Uterus (tissue), 4 donors: ENCODE data around the gene OVOL3. TPM values are rescaled to one million over a fixed set of nuclear protein-coding genes. Genes with fewer than 3 reads are reported as not detected.
A peak's percentile ranks its signal among the peaks of the same experiment; 100 is the strongest.

ENCODE experiments used
- DNase-seq, 2 donors: peaks; one replicate each; pipeline ENCODE4 v3.0.0-alpha.2; 2019 to 2020
- H3K27ac ChIP-seq, 2 donors: fragments of 200-600 bp; sonication (generic); 1 replicate in 1 of 2; 2 replicates in 1 of 2; pipeline ENCODE4 v1.5.1; 2016 to 2018
- H3K27me3 ChIP-seq, 2 donors: fragments of 200-600 bp; sonication (generic); one replicate each; pipeline ENCODE4 v1.5.1; 2018 to 2019; ENCODE audit warnings: control low read depth in 1 of 2
- H3K36me3 ChIP-seq, 2 donors: fragments of 200-600 bp; sonication (generic); one replicate each; pipeline ENCODE4 v1.5.1; 2019; ENCODE audit warnings: control low read depth in 1 of 2
- H3K4me1 ChIP-seq, 2 donors: fragments of 200-600 bp; sonication (generic); one replicate each; pipeline ENCODE4 v1.5.1; 2018 to 2019; ENCODE audit warnings: control low read depth in 1 of 2
- H3K4me3 ChIP-seq, 2 donors: fragments of 200-600 bp; sonication (generic); 1 replicate in 1 of 2; 2 replicates in 1 of 2; pipeline ENCODE4 v1.5.1; 2018 to 2019; ENCODE audit warnings: mild to moderate bottlenecking in 1 of 2
- H3K9me3 ChIP-seq, 2 donors: fragments of 200-600 bp; sonication (generic); one replicate each; pipeline ENCODE4 v1.5.1; 2019; ENCODE audit warnings: control low read depth in 1 of 2
- CTCF ChIP-seq, 4 experiments: fragments of 200-600 bp in 2 of 4; fragments of 450-650 bp in 2 of 4; sonication (generic) in 2 of 4; IDR thresholded peaks; one replicate each; pipeline ENCODE4 v1.5.1; 2016 to 2019; ENCODE audit warnings: antibody characterized with exemption in 4 of 4, mild to moderate bottlenecking in 2 of 4, moderate library complexity in 1 of 4
- POLR2A ChIP-seq, 2 donors: fragments of 450-650 bp; IDR thresholded peaks; one replicate each; pipeline ENCODE4 v1.6.1; 2016; ENCODE audit warnings: antibody characterized with exemption in 2 of 2, mild to moderate bottlenecking in 1 of 2, moderate library complexity in 1 of 2
- intact Hi-C: fragments of 100-400 bp; cut with DNase I; formaldehyde crosslinking; loops from one replicate; pipeline ENCODE4 v1.15.1; 2023; ENCODE audit warnings: low total_unique reads
- total RNA-seq, 4 donors: library from RNA; depleted of rRNA in 3 of 4; stranded (reverse); fragments of >200 nt in 3 of 4; gene quantifications; one replicate each; pipeline versions ENCODE4 v1.1.0 to v1.2.4, GENCODE V29; 2014 to 2023
- donor health status: DM: yes; HTN: yes; CAD: no.

The OVOL3 gene
- total RNA-seq, 4 donors from 2014 or later, result not detected

- no peak for DNase-seq
- intact Hi-C loops, result no loop called here
Observed at GRCh38 chr19:36092566-36092965, 18.4 kb upstream of the OVOL3 start.

GRCh38 chr19:36093146-36093662 lies 17.7 kb upstream of the OVOL3 start:
- no peaks in the 10 kb centered on the region for H3K27me3 ChIP-seq
- no peak overlapping the region for H3K4me3 ChIP-seq
- TF ChIP-seq CTCF (IDR thresholded peaks at IDR 0.05) (no peak), POLR2A (IDR thresholded peaks at IDR 0.05) (no peak)
- H3K9me3 ChIP-seq, result no peaks in the 10 kb centered on the region
- peak overlapping the region in 1 of 2 donors; percentile 36 for H3K27ac ChIP-seq
- no peaks in the 10 kb centered on the region for H3K36me3 ChIP-seq
- DNase-seq, result no peak
- intact Hi-C loops, result no loop called here
- no peaks in the 10 kb centered on the region for H3K4me1 ChIP-seq

More at GRCh38 chr19:36092566-36092965, 18.4 kb upstream of the OVOL3 start:
- Histone ChIP-seq H3K4me3 (no peak overlapping the region), H3K36me3 (no peaks in the 10 kb centered on the region), H3K4me1 (no peaks in the 10 kb centered on the region), H3K9me3 (no peaks in the 10 kb centered on the region), H3K27me3 (no peaks in the 10 kb centered on the region), H3K27ac (peak overlapping the region in 1 of 2 donors; percentile 36)
- TF ChIP-seq CTCF (IDR thresholded peaks at IDR 0.05) (no peak), POLR2A (IDR thresholded peaks at IDR 0.05) (no peak)

DNA sequence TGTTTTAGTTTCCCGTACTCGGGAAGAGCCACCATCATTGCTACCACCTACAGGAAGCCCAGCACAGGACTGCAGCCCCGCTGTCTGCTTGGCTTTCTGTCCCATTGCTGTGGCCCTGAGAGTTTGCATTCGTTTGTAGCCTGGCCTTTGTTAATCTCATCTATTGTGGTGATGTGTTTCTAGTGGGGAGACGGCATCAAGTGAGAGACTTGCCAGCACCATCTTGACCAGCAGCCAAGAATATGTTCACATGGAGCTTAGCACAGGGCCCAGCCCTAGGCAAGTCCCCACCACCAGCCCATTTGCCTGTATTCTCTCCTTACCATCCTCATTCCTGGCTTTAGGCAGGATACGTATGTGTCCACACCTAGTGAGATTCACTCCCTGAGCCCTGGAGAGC lies 17.3 kb upstream of the OVOL3 start:
- no peak overlapping the region for H3K27ac ChIP-seq
- no peaks in the 10 kb centered on the region for H3K27me3 ChIP-seq
- no peaks in the 10 kb centered on the region for H3K4me1 ChIP-seq
- H3K36me3 ChIP-seq, result no peaks in the 10 kb centered on the region
- no peak for DNase-seq
- no peak for TF ChIP-seq CTCF (IDR thresholded peaks at IDR 0.05)
- no peaks in the 10 kb centered on the region for H3K9me3 ChIP-seq
- intact Hi-C loops, result no loop called here
- H3K4me3 ChIP-seq, result no peak overlapping the region

DNA sequence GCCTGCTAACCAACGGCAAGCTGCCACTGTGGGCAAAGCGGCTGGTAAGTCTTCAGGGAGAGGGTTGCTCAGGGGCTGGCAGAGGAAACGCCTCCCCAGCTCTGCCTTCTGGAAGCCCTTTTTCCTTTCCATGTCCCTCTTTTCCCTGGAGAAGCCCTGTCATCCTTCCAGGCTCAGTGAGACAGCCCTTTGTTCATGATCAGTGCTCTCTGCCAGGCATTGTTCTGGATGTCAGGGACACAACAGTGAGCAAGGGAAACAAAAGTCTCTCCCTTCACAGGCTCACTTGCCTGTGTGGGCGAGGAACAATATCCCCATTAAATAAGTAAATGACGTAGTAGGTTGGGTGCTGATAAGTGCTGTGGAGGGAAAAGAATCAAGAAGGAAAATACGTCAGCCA lies 13.9 kb upstream of the OVOL3 start:
- Histone ChIP-seq H3K36me3 (no peaks in the 10 kb centered on the region), H3K4me3 (no peak overlapping the region), H3K9me3 (no peaks in the 10 kb centered on the region), H3K4me1 (no peaks in the 10 kb centered on the region), H3K27ac (no peak overlapping the region), H3K27me3 (no peaks in the 10 kb centered on the region)
- intact Hi-C loops, result no loop called here
- DNase-seq, result no peak
- TF ChIP-seq CTCF (IDR thresholded peaks at IDR 0.05), result no peak
- TF ChIP-seq POLR2A (IDR thresholded peaks at IDR 0.05), result no peak

- TF ChIP-seq CTCF (IDR thresholded peaks at IDR 0.05) (no peak), POLR2A (IDR thresholded peaks at IDR 0.05) (no peak)
- Histone ChIP-seq H3K4me3 (no peak overlapping the region), H3K36me3 (no peaks in the 10 kb centered on the region), H3K27ac (no peak overlapping the region), H3K27me3 (no peaks in the 10 kb centered on the region), H3K4me1 (no peaks in the 10 kb centered on the region), H3K9me3 (no peaks in the 10 kb centered on the region)
- intact Hi-C loops, result no loop called here
- DNase-seq, result no peak
Observed at GRCh38 chr19:36099166-36099785, 11.7 kb upstream of the OVOL3 start.
